Mammary epithelial cell (primary cell): ENCODE results near the gene ELP5.

Source experiments
- CTCF ChIP-seq, 2 donors: IDR thresholded peaks in 1 of 2; conservative IDR thresholded peaks in 1 of 2; 2 replicates each; pipeline ENCODE4 v1.5.1; 2011 to 2012; ENCODE audit warnings: inconsistent platforms in 2 of 2, low read length in 2 of 2, mild to moderate bottlenecking in 2 of 2, control low read depth in 1 of 2, low read depth in 1 of 2; ENCODE audit not compliant: insufficient read depth in 1 of 2; ENCODE audit errors: extremely low read depth in 1 of 2
- EZH2 ChIP-seq: IDR thresholded peaks from 2 replicates; pipeline ENCODE4 v1.6.1; 2012; ENCODE audit warnings: low read length, inconsistent platforms, borderline replicate concordance

GRCh38 chr17:7249830-7250229 is 2.2 kb upstream of the ELP5 start:
- TF ChIP-seq EZH2 = no peak
- TF ChIP-seq CTCF (conservative IDR thresholded peaks at IDR 0.05 in 1 of 2, IDR thresholded peaks at IDR 0.05 in 1 of 2; ENCODE audit: extremely low read depth in 1 of 2, insufficient read depth in 1 of 2, low read depth in 1 of 2, low read length in 2 of 2) = no peak
